ENCODE data around the gene NGF.

Gene NGF

GRCh38 chr1:115251856-115252255, 86.2 kb downstream of the NGF start:
- H3K4ac ChIP-seq (ENCODE audit: low read depth, low read length), result no peak overlapping the region
- DNase-seq, result peak in 1 of 2 donors; percentile 17
- no peak overlapping the region for H3K14ac ChIP-seq (ENCODE audit: low read length)
- no peaks in the 10 kb centered on the region for H3K27me3 ChIP-seq (ENCODE audit: insufficient read depth, low read length)
- no peak overlapping the region for H3K23ac ChIP-seq (ENCODE audit: low read length)
- H2BK12ac ChIP-seq (ENCODE audit: low read length), result peak overlapping the region; percentile 72
- H4K8ac ChIP-seq (ENCODE audit: low read depth, low read length), result no peak overlapping the region
- no peaks in the 10 kb centered on the region for H3K4me1 ChIP-seq (ENCODE audit: control insufficient read depth in 1 of 2, insufficient read depth in 2 of 2, low read length in 2 of 2)
- no peaks in the 10 kb centered on the region for H3K79me1 ChIP-seq (ENCODE audit: low read length)
- H3K36me3 ChIP-seq (ENCODE audit: control insufficient read depth in 1 of 2, insufficient read depth in 2 of 2, low read length in 2 of 2), result no peaks in the 10 kb centered on the region
- no peak overlapping the region for H3K4me2 ChIP-seq (ENCODE audit: low read length)
- no peaks in the 10 kb centered on the region for H3K79me2 ChIP-seq (ENCODE audit: control insufficient read depth, insufficient read depth, low read length, poor library complexity)
- H2AFZ ChIP-seq (ENCODE audit: insufficient read depth, low read length, poor library complexity), result no peak overlapping the region
- H2BK120ac ChIP-seq (ENCODE audit: insufficient read depth, low read length, poor library complexity), result peak overlapping the region; percentile 52
- H2AK5ac ChIP-seq (ENCODE audit: low read length), result no peak overlapping the region
- H3K4me3 ChIP-seq (ENCODE audit: low read depth, low read length), result no peak overlapping the region
- H4K12ac ChIP-seq (ENCODE audit: low read depth, low read length), result no peak overlapping the region
- H3K27ac ChIP-seq (ENCODE audit: low read depth, low read length), result peak overlapping the region; percentile 68
- WGBS (ENCODE audit: extremely low coverage, insufficient coverage, insufficient read length), result no CpG with 5 or more reads among the region's 2 CpGs
- no peak overlapping the region for H2BK5ac ChIP-seq (ENCODE audit: low read depth, low read length, poor library complexity)
- no peak overlapping the region for H3K18ac ChIP-seq (ENCODE audit: low read length)
- H3K9me3 ChIP-seq (ENCODE audit: insufficient read depth, low read depth, low read length), result no peaks in the 10 kb centered on the region
- H4K91ac ChIP-seq (ENCODE audit: low read depth, low read length), result no peak overlapping the region
- H3K9ac ChIP-seq (ENCODE audit: low read length), result no peak overlapping the region

- no peak overlapping the region for H3K4me2 ChIP-seq (ENCODE audit: low read length)
- H3K9ac ChIP-seq (ENCODE audit: low read length), result no peak overlapping the region
Measured at GRCh38 chr1:115251340-115251748, 86.7 kb downstream of the NGF start.

GRCh38 chr1:115246526-115246925, 91.5 kb downstream of the NGF start:
- no peak overlapping the region for H4K91ac ChIP-seq (ENCODE audit: low read depth, low read length)
- H2BK12ac ChIP-seq (ENCODE audit: low read length), result no peak overlapping the region
- H3K4me3 ChIP-seq (ENCODE audit: low read depth, low read length), result no peak overlapping the region
- no CpG with 5 or more reads among the region's 1 CpG for WGBS (ENCODE audit: extremely low coverage, insufficient coverage, insufficient read length)
- H3K9ac ChIP-seq (ENCODE audit: low read length), result no peak overlapping the region
- H3K4me1 ChIP-seq (ENCODE audit: control insufficient read depth in 1 of 2, insufficient read depth in 2 of 2, low read length in 2 of 2), result no peaks in the 10 kb centered on the region
- no peak overlapping the region for H3K27ac ChIP-seq (ENCODE audit: low read depth, low read length)
- no peak overlapping the region for H3K4me2 ChIP-seq (ENCODE audit: low read length)
- H4K8ac ChIP-seq (ENCODE audit: low read depth, low read length), result no peak overlapping the region
- H3K18ac ChIP-seq (ENCODE audit: low read length), result no peak overlapping the region
- DNase-seq, result no peak
- no peak overlapping the region for H2BK120ac ChIP-seq (ENCODE audit: insufficient read depth, low read length, poor library complexity)
- no peaks in the 10 kb centered on the region for H3K9me3 ChIP-seq (ENCODE audit: insufficient read depth, low read depth, low read length)
- H2BK5ac ChIP-seq (ENCODE audit: low read depth, low read length, poor library complexity), result no peak overlapping the region
- no peak overlapping the region for H2AFZ ChIP-seq (ENCODE audit: insufficient read depth, low read length, poor library complexity)
- H3K79me2 ChIP-seq (ENCODE audit: control insufficient read depth, insufficient read depth, low read length, poor library complexity), result no peaks in the 10 kb centered on the region
- no peaks in the 10 kb centered on the region for H3K36me3 ChIP-seq (ENCODE audit: control insufficient read depth in 1 of 2, insufficient read depth in 2 of 2, low read length in 2 of 2)
- no peak overlapping the region for H3K23ac ChIP-seq (ENCODE audit: low read length)
- H3K4ac ChIP-seq (ENCODE audit: low read depth, low read length), result no peak overlapping the region
- no peak overlapping the region for H3K14ac ChIP-seq (ENCODE audit: low read length)
- H2AK5ac ChIP-seq (ENCODE audit: low read length), result no peak overlapping the region
- no peak overlapping the region for H4K12ac ChIP-seq (ENCODE audit: low read depth, low read length)
- H3K27me3 ChIP-seq (ENCODE audit: insufficient read depth, low read length), result no peaks in the 10 kb centered on the region
- no peaks in the 10 kb centered on the region for H3K79me1 ChIP-seq (ENCODE audit: low read length)

More at GRCh38 chr1:115251340-115251748, 86.7 kb downstream of the NGF start:
- H3K79me1 ChIP-seq (ENCODE audit: low read length), result no peaks in the 10 kb centered on the region
- H4K91ac ChIP-seq (ENCODE audit: low read depth, low read length), result no peak overlapping the region
- H2BK5ac ChIP-seq (ENCODE audit: low read depth, low read length, poor library complexity), result no peak overlapping the region
- no peak overlapping the region for H2BK12ac ChIP-seq (ENCODE audit: low read length)
- no peak overlapping the region for H3K14ac ChIP-seq (ENCODE audit: low read length)
- no peak overlapping the region for H3K4me3 ChIP-seq (ENCODE audit: low read depth, low read length)
- H4K8ac ChIP-seq (ENCODE audit: low read depth, low read length), result no peak overlapping the region
- H3K27me3 ChIP-seq (ENCODE audit: insufficient read depth, low read length), result no peaks in the 10 kb centered on the region
- no peaks in the 10 kb centered on the region for H3K9me3 ChIP-seq (ENCODE audit: insufficient read depth, low read depth, low read length)
- WGBS (ENCODE audit: extremely low coverage, insufficient coverage, insufficient read length), result no CpG with 5 or more reads among the region's 2 CpGs
- DNase-seq, result no peak
- H3K18ac ChIP-seq (ENCODE audit: low read length), result no peak overlapping the region
- no peak overlapping the region for H4K12ac ChIP-seq (ENCODE audit: low read depth, low read length)
- H2BK120ac ChIP-seq (ENCODE audit: insufficient read depth, low read length, poor library complexity), result no peak overlapping the region
- peak overlapping the region; percentile 26 for H3K27ac ChIP-seq (ENCODE audit: low read depth, low read length)
- no peak overlapping the region for H3K23ac ChIP-seq (ENCODE audit: low read length)
- no peaks in the 10 kb centered on the region for H3K79me2 ChIP-seq (ENCODE audit: control insufficient read depth, insufficient read depth, low read length, poor library complexity)
- H3K4me1 ChIP-seq (ENCODE audit: control insufficient read depth in 1 of 2, insufficient read depth in 2 of 2, low read length in 2 of 2), result no peaks in the 10 kb centered on the region
- no peak overlapping the region for H2AFZ ChIP-seq (ENCODE audit: insufficient read depth, low read length, poor library complexity)
- H2AK5ac ChIP-seq (ENCODE audit: low read length), result no peak overlapping the region
- H3K4ac ChIP-seq (ENCODE audit: low read depth, low read length), result no peak overlapping the region
- H3K36me3 ChIP-seq (ENCODE audit: control insufficient read depth in 1 of 2, insufficient read depth in 2 of 2, low read length in 2 of 2), result no peaks in the 10 kb centered on the region

- no peak overlapping the region for H3K18ac ChIP-seq (ENCODE audit: low read length)
- H3K14ac ChIP-seq (ENCODE audit: low read length), result no peak overlapping the region
- no peak overlapping the region for H3K4me2 ChIP-seq (ENCODE audit: low read length)
- H3K79me2 ChIP-seq (ENCODE audit: control insufficient read depth, insufficient read depth, low read length, poor library complexity), result no peaks in the 10 kb centered on the region
- H3K27ac ChIP-seq (ENCODE audit: low read depth, low read length), result no peak overlapping the region
- no peak overlapping the region for H2BK5ac ChIP-seq (ENCODE audit: low read depth, low read length, poor library complexity)
- H2BK120ac ChIP-seq (ENCODE audit: insufficient read depth, low read length, poor library complexity), result no peak overlapping the region
- no peak overlapping the region for H3K9ac ChIP-seq (ENCODE audit: low read length)
- H4K91ac ChIP-seq (ENCODE audit: low read depth, low read length), result no peak overlapping the region
- H4K8ac ChIP-seq (ENCODE audit: low read depth, low read length), result no peak overlapping the region
- H2AFZ ChIP-seq (ENCODE audit: insufficient read depth, low read length, poor library complexity), result no peak overlapping the region
- H3K79me1 ChIP-seq (ENCODE audit: low read length), result no peaks in the 10 kb centered on the region
- H2AK5ac ChIP-seq (ENCODE audit: low read length), result no peak overlapping the region
- no peaks in the 10 kb centered on the region for H3K27me3 ChIP-seq (ENCODE audit: insufficient read depth, low read length)
- no peaks in the 10 kb centered on the region for H3K4me1 ChIP-seq (ENCODE audit: control insufficient read depth in 1 of 2, insufficient read depth in 2 of 2, low read length in 2 of 2)
- no peak overlapping the region for H4K12ac ChIP-seq (ENCODE audit: low read depth, low read length)
- H3K36me3 ChIP-seq (ENCODE audit: control insufficient read depth in 1 of 2, insufficient read depth in 2 of 2, low read length in 2 of 2), result no peaks in the 10 kb centered on the region
- H3K4ac ChIP-seq (ENCODE audit: low read depth, low read length), result no peak overlapping the region
- H3K9me3 ChIP-seq (ENCODE audit: insufficient read depth, low read depth, low read length), result no peaks in the 10 kb centered on the region
- no peak overlapping the region for H2BK12ac ChIP-seq (ENCODE audit: low read length)
- no peak overlapping the region for H3K23ac ChIP-seq (ENCODE audit: low read length)
- WGBS (ENCODE audit: extremely low coverage, insufficient coverage, insufficient read length), result no CpG with 5 or more reads among the region's 1 CpG
- H3K4me3 ChIP-seq (ENCODE audit: low read depth, low read length), result no peak overlapping the region
- no peak for DNase-seq
Measured at GRCh38 chr1:115245227-115245626, 92.8 kb downstream of the NGF start.

Measured in trophoblast cell (in vitro differentiated cells and primary cell).